HUES48 (cell line): ENCODE data around the gene TANC1.
A peak's percentile ranks its signal among the peaks of the same experiment; 100 is the strongest.
"Not testable (repeated sequence)": the region's sequence is repeated elsewhere in the genome, so short reads cannot be mapped to it uniquely, and the experiment has no call there.

Experiments used
- H3K27ac ChIP-seq: one replicate; pipeline ENCODE4 v1.7.0; 2013; ENCODE audit warnings: low read depth, low read length, inconsistent platforms
- H3K27me3 ChIP-seq: 2 replicates; pipeline ENCODE4 v1.6.1; 2013; ENCODE audit warnings: mild to moderate bottlenecking, low read length; ENCODE audit not compliant: control insufficient read depth, insufficient read depth
- H3K36me3 ChIP-seq: 2 replicates; pipeline ENCODE4 v1.6.1; 2013; ENCODE audit warnings: low read length; ENCODE audit not compliant: control insufficient read depth, insufficient read depth
- H3K4me1 ChIP-seq: 2 replicates; pipeline ENCODE4 v1.6.1; 2013; ENCODE audit warnings: mild to moderate bottlenecking, low read length; ENCODE audit not compliant: control insufficient read depth, insufficient read depth
- H3K4me3 ChIP-seq: 2 replicates; pipeline ENCODE4 v1.5.1; 2013; ENCODE audit warnings: mild to moderate bottlenecking, low read depth, low read length
- H3K9ac ChIP-seq: 2 replicates; pipeline ENCODE4 v1.6.1; 2013; ENCODE audit warnings: mild to moderate bottlenecking, low read depth, low read length, moderate library complexity
- H3K9me3 ChIP-seq: 2 replicates; pipeline ENCODE4 v1.6.1; 2013; ENCODE audit warnings: low read length; ENCODE audit not compliant: control insufficient read depth, insufficient read depth

The TANC1 gene

GRCh38 chr2:159090514-159091201 lies 122.2 kb downstream of the TANC1 start:
- Histone ChIP-seq H3K9me3 (no peaks in the 10 kb centered on the region), H3K9ac (no peak overlapping the region), H3K4me1 (no peaks in the 10 kb centered on the region), H3K4me3 (no peak overlapping the region), H3K36me3 (no peaks in the 10 kb centered on the region), H3K27me3 (no peaks in the 10 kb centered on the region), H3K27ac (no peak overlapping the region)

GRCh38 chr2:159091381-159091780 lies 122.9 kb downstream of the TANC1 start:
- Histone ChIP-seq H3K27me3 (no peaks in the 10 kb centered on the region), H3K9ac (no peak overlapping the region), H3K4me3 (no peak overlapping the region), H3K4me1 (no peaks in the 10 kb centered on the region), H3K9me3 (no peaks in the 10 kb centered on the region), H3K36me3 (no peaks in the 10 kb centered on the region), H3K27ac (no peak overlapping the region)

- Histone ChIP-seq H3K4me3 (no peak overlapping the region), H3K9ac (no peak overlapping the region), H3K27me3 (no peaks in the 10 kb centered on the region), H3K9me3 (no peaks in the 10 kb centered on the region), H3K27ac (no peak overlapping the region), H3K36me3 (no peaks in the 10 kb centered on the region), H3K4me1 (no peaks in the 10 kb centered on the region)
These were observed 123.5 kb downstream of the TANC1 start for GRCh38 chr2:159091976-159092375.

GRCh38 chr2:159093497-159093896 lies 125.1 kb downstream of the TANC1 start:
- Histone ChIP-seq H3K4me3 (no peak overlapping the region), H3K36me3 (no peaks in the 10 kb centered on the region), H3K9ac (no peak overlapping the region), H3K27me3 (no peaks in the 10 kb centered on the region), H3K9me3 (no peaks in the 10 kb centered on the region), H3K4me1 (no peaks in the 10 kb centered on the region), H3K27ac (no peak overlapping the region)

GRCh38 chr2:159094173-159094737 lies 125.8 kb downstream of the TANC1 start:
- Histone ChIP-seq H3K4me3 (no peak overlapping the region), H3K9ac (no peak overlapping the region), H3K4me1 (no peaks in the 10 kb centered on the region), H3K27me3 (no peaks in the 10 kb centered on the region), H3K36me3 (no peaks in the 10 kb centered on the region), H3K9me3 (no peaks in the 10 kb centered on the region), H3K27ac (no peak overlapping the region)

- Histone ChIP-seq H3K9ac (no peak overlapping the region), H3K9me3 (no peaks in the 10 kb centered on the region), H3K36me3 (no peaks in the 10 kb centered on the region), H3K27ac (no peak overlapping the region), H3K27me3 (no peaks in the 10 kb centered on the region), H3K4me3 (no peak overlapping the region), H3K4me1 (no peaks in the 10 kb centered on the region)
These were observed 127.4 kb downstream of the TANC1 start for GRCh38 chr2:159095813-159096212.

- H3K4me3 ChIP-seq, H3K36me3 ChIP-seq, H3K4me1 ChIP-seq, H3K9me3 ChIP-seq, H3K27ac ChIP-seq, H3K27me3 ChIP-seq, H3K9ac ChIP-seq: not testable (repeated sequence)
These were observed 127.9 kb downstream of the TANC1 start for GRCh38 chr2:159096302-159096855.

GRCh38 chr2:159096901-159097300 lies 128.5 kb downstream of the TANC1 start:
- Histone ChIP-seq H3K9me3 (no peaks in the 10 kb centered on the region), H3K4me3 (no peak overlapping the region), H3K27ac (no peak overlapping the region), H3K9ac (no peak overlapping the region), H3K4me1 (no peaks in the 10 kb centered on the region), H3K36me3 (no peaks in the 10 kb centered on the region), H3K27me3 (no peaks in the 10 kb centered on the region)

GRCh38 chr2:159098361-159098760 lies 129.9 kb downstream of the TANC1 start:
- Histone ChIP-seq H3K27ac (no peak overlapping the region), H3K36me3 (no peaks in the 10 kb centered on the region), H3K4me1 (no peaks in the 10 kb centered on the region), H3K4me3 (no peak overlapping the region), H3K9me3 (no peaks in the 10 kb centered on the region), H3K27me3 (no peaks in the 10 kb centered on the region), H3K9ac (no peak overlapping the region)

- no peaks in the 10 kb centered on the region for H3K27me3 ChIP-seq
- H3K36me3 ChIP-seq, result no peaks in the 10 kb centered on the region
- H3K9ac ChIP-seq, result no peak overlapping the region
- no peaks in the 10 kb centered on the region for H3K4me1 ChIP-seq
- H3K27ac ChIP-seq, result peak overlapping the region; percentile 2
- no peak overlapping the region for H3K4me3 ChIP-seq
- no peaks in the 10 kb centered on the region for H3K9me3 ChIP-seq
These were observed 130.5 kb downstream of the TANC1 start for GRCh38 chr2:159098921-159099411.

GRCh38 chr2:159101755-159102489 lies 133.5 kb downstream of the TANC1 start:
- Histone ChIP-seq H3K4me1 (no peaks in the 10 kb centered on the region), H3K4me3 (no peak overlapping the region), H3K27ac (no peak overlapping the region), H3K27me3 (no peaks in the 10 kb centered on the region), H3K36me3 (no peaks in the 10 kb centered on the region), H3K9ac (no peak overlapping the region), H3K9me3 (no peaks in the 10 kb centered on the region)
